GM12872 (cell line): ENCODE results near the gene PER1.

Experiments used
- TF ChIP-seq, protein P1 (sequence below): IDR thresholded peaks from 3 replicates; pipeline ENCODE4 v1.5.1; 2011; ENCODE audit warnings: low read depth, mild to moderate bottlenecking, low read length, moderate library complexity; ENCODE audit not compliant: insufficient read depth

The PER1 gene

DNA sequence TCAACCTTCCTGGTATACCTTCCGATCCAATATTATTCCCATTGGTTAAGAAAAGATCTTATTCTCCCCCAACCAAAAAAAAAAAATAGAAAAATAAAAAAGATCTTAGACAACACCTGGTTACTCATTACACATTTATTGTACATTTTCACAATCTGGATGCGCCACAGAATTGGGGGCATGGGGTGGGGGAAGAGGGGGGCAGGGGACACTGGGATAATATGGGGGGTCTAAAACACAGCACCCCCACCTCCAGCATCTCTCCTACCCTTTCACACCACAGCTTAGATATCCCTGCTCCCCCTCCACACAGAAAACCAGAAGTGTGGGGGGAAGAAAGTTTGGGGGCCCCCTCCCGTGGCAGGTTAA is 6.8 kb upstream of the PER1 start:
- TF ChIP-seq, protein P1, sequence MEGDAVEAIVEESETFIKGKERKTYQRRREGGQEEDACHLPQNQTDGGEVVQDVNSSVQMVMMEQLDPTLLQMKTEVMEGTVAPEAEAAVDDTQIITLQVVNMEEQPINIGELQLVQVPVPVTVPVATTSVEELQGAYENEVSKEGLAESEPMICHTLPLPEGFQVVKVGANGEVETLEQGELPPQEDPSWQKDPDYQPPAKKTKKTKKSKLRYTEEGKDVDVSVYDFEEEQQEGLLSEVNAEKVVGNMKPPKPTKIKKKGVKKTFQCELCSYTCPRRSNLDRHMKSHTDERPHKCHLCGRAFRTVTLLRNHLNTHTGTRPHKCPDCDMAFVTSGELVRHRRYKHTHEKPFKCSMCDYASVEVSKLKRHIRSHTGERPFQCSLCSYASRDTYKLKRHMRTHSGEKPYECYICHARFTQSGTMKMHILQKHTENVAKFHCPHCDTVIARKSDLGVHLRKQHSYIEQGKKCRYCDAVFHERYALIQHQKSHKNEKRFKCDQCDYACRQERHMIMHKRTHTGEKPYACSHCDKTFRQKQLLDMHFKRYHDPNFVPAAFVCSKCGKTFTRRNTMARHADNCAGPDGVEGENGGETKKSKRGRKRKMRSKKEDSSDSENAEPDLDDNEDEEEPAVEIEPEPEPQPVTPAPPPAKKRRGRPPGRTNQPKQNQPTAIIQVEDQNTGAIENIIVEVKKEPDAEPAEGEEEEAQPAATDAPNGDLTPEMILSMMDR = no peak

DNA sequence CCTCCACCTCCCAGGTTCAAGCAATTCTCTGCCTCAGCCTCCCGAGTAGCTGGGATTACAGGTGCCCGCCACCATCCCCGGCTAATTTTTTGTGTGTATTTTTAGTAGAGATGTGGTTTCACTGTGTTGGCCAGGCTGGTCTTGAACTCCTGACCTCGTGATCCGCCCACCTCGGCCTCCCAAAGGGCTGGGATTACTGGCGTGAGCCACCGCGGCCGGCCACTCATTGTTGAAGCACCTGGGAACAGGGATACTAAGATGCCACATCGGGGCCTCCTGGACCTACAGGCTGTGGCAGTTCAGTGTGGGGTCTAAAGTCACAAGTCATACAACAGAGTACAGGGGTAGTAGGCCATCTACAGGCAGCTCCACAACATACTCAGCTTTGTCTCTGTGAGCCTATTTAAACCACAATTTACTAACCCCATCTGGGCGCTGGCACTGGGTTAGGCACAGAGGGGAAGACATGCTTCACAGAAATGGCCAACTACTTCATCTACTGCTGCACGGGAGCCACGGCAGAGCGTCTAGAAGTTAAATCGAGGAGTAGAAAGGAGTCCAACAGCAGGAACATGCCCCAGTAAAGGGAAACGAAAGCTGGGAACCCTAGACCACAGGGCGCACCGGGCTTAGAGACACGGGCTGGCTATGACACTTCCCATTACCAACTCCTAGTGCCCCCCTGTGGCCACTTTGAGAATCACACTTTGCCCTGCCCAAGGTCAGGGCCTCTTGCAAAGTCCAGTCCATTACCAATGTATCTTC is 6.2 kb upstream of the PER1 start:
- TF ChIP-seq, protein P1 = peak; percentile 92

DNA sequence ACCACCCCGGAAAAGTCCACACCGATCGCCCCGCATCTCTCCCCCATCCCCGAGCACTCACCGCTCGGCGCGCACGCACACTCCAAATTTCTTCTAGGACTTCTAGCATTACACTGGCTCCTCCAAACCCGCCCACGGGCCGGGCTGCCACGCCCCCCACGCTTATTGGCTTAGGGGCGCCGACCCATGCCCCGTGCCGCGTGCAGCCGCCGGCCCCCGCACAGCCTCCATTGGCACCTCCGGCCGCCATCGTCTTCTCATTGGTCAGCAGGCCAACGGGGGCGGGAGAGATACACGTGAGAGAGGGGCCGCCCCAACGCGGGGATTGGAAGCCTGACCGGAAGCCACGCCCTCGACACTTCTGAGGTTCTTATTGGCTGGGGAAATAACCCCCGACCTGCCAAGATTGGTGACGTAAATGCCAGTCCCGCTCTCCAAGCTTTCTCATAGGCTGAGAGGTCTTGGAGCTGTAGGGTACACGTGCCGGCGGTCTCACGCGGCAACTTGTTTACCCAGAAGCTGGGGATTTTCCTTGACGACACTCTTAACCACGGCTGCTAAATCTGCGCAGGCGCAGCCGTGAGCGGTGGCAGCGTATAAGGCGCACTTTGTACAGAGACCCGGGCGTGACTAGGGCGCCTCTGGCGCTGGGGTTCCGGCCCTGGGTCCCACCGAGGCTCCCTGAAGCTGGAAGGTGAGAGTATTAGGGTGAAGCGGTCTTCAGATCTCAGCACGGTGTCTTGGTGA is 4.2 kb upstream of the PER1 start:
- TF ChIP-seq, protein P1 = no peak

DNA sequence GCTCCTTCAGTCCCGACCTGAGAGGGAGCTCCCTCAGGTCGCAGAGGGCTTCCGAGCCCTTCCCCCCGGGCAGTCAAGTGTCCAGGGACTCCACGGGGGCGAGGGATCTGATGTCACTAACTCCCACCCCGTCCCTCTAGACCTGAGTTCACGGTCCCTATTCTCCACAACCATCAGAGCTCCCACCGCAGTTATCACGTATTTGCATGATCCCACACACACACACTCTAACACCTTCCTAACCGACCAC is 3.7 kb upstream of the PER1 start:
- TF ChIP-seq, protein P1 = no peak

DNA sequence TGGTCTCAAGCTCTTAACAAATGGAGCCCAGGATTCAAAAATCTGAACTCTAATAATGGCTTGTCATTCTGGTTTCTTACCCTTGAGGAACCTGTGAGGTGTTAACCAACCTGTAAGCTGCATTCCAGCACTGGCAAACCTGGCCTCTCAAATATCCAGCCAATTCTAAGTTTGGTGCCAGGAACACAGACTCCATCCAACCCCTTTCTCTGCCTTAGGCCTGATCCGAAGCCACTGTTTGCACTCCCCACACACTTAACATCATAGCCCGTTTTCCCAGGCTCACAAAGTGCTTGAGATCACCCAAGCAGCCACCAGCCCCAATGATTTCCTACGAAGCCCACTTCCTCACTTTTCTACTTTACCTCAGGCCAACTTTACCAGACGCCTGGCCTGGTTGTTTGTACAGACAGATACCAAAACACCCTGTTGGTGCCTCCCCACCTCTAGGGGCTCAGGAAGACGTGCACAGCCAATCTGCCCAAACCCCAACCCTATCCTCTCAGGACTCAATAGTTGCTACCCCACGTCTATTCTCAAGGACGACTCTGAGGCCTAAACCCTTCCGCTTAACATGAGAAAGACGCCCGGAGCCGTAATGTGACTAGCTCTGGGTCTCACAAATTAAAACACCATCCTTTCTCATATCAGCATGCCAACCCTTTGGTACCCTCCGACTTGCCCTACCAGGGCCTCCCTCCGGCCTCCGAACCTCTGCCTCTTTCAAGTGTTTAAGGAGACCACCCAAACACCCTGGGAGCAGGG is 3.2 kb upstream of the PER1 start:
- TF ChIP-seq, protein P1 = no peak

DNA sequence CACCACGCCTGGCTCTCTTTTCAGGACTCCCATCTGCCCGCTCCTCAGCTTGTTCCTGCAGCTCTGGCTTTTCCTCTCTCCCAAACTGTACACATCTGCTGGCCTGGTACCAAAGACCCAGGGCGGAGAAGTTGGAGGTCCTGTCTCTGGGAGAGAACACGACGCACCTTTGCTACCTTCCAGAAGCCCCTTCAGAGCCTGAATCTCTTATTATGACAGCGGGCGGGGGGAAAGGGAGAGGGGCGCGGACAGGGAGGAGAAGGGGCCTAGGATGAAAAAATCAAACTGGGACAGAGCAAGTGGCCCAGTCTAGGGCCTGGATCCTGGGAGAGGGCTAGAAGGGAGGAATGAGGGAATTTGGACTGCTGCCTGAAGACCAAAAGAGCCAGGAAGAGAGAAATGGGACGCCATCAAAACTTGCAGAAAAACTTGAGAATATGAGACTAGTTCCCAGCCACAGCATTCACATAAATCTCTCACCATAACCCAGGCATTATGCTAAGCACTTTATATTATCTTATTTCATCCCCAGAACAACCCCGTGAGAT is 2.5 kb upstream of the PER1 start:
- TF ChIP-seq, protein P1 = no peak

DNA sequence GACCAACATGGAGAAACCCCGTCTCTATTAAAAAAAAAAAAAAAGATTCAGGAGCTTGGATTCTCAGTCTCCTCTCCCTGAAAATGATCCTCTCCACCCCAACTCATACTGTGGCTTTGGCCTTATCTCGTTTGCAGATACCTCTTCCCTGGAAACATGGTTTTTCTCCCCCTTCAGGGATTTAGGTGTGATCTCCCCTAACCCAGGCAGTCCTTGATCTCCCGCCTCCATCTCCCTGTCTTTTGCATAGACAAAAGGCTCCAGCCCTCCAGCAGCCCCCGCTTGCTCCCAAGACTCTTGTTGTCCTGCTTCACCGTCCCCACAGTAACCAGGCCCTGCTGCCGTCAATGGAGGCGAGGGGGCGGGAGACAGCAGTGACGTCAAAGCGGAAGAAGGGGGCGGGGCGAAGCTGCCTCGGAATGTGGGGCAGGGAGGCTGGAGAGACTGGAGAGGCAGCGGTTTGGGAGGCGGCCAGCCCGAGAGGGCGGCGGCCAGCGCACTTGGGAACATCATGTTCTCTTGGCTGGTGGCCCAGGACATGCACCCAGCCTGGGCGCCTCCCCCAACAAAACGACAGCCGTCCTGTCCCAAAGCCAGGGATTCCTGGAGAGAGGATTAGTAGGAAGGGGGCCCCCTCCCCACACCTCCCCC is 1.9 kb upstream of the PER1 start:
- TF ChIP-seq, protein P1 = no peak
